GM19324 (cell line): ENCODE measurements around the gene PDE10A.
"Not testable (repeated sequence)": the region's sequence is repeated elsewhere in the genome, so short reads cannot be mapped to it uniquely, and the experiment has no call there.

Source experiments
- ATAC-seq: cut with Tn5 transposase; IDR thresholded peaks from one replicate; pipeline ENCODE4 v1.9.1; 2021; ENCODE audit warnings: mild to moderate bottlenecking, moderate library complexity; ENCODE audit not compliant: unreplicated experiment, low FRiP score

Gene PDE10A

DNA sequence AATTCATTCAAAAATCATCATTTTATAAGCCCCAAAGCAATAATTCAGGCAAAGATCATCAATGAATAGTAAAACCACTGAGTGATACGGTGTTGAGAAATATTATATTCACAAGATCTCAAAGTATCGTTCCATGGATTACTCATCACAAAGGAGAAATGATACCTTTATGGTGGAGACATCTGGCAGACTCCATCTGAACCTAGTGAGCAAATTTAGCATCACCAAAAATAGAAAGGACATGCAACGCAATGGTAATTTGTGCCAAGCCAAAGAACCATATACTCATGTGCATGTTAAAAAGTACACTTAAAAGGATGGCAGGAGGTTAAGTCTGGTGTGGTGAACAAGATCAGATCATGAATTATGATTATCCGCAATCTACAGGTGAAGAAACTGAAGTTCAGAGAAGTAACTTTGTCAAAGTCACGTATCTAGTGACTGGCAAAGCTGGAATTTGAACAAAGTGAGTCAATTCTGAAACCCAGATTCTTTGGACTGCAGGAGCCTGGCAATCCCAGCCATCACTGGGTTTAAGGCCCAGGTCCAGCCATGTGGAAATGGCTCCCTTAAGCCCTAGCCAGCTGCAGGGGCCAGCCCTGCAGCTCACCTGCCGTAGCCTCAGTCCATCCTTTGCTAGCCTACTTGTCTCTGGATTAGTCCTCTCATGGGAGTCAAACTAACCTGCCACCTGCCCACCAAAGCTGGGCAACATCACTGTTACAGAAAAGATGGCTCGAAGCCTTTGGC lies 68.3 kb downstream of the PDE10A start:
- ATAC-seq, result no peak

GRCh38 chr6:165592947-165593346 lies 70.1 kb downstream of the PDE10A start:
- not testable (repeated sequence) for ATAC-seq

GRCh38 chr6:165588515-165588914 lies 74.5 kb downstream of the PDE10A start:
- no peak for ATAC-seq

- no peak for ATAC-seq
Measured at GRCh38 chr6:165587206-165587605, 75.8 kb downstream of the PDE10A start.

GRCh38 chr6:165586706-165587105 lies 76.3 kb downstream of the PDE10A start:
- ATAC-seq, result no peak

- no peak for ATAC-seq
Measured at GRCh38 chr6:165585060-165585459, 78.0 kb downstream of the PDE10A start.

DNA sequence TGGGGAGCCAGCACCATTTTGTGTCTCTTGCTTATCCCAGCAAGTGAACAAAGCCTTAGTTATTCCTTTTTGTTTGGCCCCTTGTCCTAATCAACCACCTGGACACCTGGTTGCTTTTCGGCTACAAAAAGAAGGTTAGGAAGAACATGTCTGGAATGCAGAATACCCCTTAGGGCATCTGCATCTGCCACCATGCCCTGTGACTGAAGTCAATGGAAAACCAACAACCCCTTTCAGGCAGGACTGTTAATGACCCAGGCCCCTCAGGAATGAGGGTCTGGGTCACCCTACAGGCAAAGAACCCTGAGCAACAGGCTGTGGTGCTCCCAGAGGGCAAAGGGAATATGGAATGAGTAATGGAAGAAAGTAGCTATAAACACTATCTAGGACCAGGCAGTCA lies 78.5 kb downstream of the PDE10A start:
- ATAC-seq, result no peak

DNA sequence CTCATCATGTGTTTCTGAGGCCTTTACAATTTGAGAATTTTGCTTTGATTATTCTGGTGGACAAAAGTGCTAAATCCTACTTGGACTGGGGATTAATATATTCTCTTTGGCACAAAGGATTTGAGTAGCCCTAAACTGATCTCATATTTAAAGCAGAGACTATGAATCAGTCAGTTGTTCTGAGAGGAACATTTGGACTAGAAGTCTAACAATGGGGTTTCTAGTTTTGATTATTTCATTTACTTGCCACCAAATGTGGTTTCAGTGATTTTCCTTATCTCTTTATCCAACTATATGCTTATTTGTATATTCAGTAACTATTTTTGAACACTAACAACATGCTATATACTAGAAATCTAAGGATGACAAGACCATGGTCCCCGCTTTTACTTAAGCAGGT lies 81.4 kb downstream of the PDE10A start:
- ATAC-seq, result no peak

DNA sequence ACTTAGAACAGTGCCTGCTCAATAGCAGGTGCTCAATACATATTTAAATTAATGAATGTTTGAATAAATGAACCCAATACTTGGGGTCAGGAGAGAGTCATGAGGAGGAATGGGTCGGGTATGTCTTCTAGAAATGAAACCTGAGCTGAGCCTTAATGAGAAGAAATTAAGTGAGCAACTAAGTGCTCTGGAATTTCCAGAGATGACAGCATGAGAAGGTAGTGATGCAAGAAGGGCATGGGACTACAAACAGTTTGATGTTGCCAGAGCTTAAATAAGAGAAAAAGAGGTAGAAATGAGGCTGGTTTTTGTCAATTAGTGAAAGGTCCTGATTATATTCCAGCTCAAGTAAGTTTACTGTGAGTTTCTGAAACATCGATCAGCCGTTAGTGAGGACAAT lies 82.9 kb downstream of the PDE10A start:
- ATAC-seq, result no peak

GRCh38 chr6:165579151-165579550 lies 83.9 kb downstream of the PDE10A start:
- ATAC-seq, result no peak

DNA sequence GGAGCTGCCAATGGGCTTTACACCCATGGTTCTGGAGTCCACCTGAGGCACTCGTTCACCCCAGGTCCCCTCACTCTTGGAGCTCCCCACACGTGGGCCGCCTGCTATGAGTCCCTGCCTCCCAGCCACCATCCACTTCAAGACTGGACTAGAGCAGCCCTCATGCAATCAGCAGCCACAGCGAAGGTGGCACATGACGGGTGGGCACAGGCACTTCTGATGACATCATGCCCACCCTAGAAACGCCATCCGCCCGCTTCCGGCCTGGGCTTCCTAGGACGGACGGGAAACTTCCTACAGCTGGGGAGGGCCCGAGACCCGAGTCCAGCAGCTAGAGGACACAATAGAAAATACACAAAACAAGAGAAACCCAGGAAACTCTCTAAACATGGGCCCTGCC lies 85.5 kb downstream of the PDE10A start:
- ATAC-seq, result no peak

DNA sequence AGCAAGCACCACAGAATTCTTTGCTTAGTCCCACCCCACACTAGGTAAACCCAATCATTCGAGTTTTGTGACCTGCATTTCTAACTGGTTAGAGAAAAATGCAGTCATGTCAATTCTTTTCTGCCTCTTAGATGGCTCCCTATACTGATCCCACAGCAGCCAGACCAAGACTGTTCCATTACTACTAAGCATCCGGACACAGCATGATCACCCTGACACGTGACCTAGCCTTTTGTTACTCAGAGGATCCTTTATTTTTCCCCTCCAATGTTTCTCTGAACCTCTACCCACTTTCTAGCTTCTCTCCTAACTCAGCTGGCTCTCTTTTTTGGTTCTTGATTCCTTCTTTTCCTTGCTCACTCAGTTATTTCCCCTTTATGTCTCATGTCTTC lies 87.9 kb downstream of the PDE10A start:
- ATAC-seq, result no peak

GRCh38 chr6:165574220-165575157 lies 88.6 kb downstream of the PDE10A start:
- ATAC-seq, result no peak

- ATAC-seq, result no peak
Measured at GRCh38 chr6:165573671-165574070, 89.4 kb downstream of the PDE10A start.

DNA sequence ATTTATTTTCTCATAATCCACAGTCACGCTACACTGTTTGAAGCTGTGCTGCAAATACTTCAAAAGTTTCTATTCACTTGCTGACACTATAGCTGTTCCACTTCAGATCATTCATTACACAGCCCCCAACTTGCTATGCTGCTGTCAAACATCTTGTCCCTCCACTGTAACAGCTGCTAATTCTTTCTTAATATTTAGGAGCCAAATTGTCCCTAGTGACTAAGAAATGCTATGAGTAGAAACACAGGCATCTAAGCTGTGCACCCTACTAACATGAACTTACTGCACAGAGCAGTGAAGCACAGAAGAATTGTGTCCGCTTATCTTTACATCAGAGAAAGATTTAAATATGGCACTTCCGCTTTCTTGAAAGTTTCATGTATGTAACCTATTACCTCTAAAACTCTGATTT lies 91.3 kb downstream of the PDE10A start:
- peak; percentile 45 for ATAC-seq

- peak; percentile 18 for ATAC-seq
Measured at GRCh38 chr6:165571068-165571682, 91.9 kb downstream of the PDE10A start.

- ATAC-seq, result no peak
Measured at GRCh38 chr6:165568326-165568725, 94.7 kb downstream of the PDE10A start.

- no peak for ATAC-seq
Measured at GRCh38 chr6:165566088-165566828, 96.8 kb downstream of the PDE10A start.

GRCh38 chr6:165562421-165563090 lies 100.5 kb downstream of the PDE10A start:
- ATAC-seq, result no peak

DNA sequence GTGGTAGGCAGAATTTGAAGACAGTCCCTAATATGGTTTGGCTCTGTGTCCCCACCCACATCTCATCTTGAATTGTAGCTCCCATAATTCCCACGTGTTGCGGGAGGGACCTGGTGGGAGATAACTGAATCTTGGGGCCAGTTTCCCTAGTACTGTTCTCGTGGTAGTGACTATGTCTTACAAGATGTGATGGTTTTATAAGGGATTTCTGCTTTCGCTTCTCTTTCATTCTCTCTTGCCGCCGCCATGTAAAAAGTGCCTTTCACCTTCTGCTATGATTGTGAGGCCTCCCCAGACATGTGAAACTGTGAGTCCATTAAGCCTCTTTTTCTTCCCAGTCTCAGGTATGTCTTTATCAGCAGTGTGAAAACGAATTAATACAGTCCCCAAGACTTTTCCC lies 103.4 kb downstream of the PDE10A start:
- ATAC-seq, result no peak
